Iris pigment epithelial cell (primary cell): Measurements from ENCODE around the gene ARL17B.
A peak's percentile ranks its signal among the peaks of the same experiment; 100 is the strongest.
"Not testable (repeated sequence)": the region's sequence is repeated elsewhere in the genome, so short reads cannot be mapped to it uniquely, and the experiment has no call there.

Source experiments
- DNase-seq: peaks from one replicate; pipeline ENCODE4 v3.0.0-alpha.2; 2011; ENCODE audit warnings: low read depth

The ARL17B gene

DNA sequence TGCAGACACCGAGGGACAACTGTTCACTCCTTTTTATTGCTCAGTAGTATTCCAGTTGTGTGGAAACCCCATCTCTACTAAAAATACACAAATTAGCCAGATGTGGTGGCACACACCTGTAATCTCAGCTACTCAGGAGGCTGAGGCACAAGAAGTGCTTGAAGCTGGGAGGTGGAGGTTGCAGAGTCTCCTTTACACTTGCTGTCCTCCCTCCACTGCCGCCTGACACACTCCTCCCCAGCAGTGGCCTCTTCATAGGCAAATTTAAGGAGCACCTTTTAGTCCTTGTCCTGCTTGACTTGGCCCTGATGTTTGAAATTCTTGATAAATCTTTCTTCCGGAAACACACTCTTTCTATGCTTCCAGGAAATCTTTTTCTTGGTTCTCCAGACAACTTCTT lies 112.4 kb downstream of the ARL17B start:
- DNase-seq = not testable (repeated sequence)

DNA sequence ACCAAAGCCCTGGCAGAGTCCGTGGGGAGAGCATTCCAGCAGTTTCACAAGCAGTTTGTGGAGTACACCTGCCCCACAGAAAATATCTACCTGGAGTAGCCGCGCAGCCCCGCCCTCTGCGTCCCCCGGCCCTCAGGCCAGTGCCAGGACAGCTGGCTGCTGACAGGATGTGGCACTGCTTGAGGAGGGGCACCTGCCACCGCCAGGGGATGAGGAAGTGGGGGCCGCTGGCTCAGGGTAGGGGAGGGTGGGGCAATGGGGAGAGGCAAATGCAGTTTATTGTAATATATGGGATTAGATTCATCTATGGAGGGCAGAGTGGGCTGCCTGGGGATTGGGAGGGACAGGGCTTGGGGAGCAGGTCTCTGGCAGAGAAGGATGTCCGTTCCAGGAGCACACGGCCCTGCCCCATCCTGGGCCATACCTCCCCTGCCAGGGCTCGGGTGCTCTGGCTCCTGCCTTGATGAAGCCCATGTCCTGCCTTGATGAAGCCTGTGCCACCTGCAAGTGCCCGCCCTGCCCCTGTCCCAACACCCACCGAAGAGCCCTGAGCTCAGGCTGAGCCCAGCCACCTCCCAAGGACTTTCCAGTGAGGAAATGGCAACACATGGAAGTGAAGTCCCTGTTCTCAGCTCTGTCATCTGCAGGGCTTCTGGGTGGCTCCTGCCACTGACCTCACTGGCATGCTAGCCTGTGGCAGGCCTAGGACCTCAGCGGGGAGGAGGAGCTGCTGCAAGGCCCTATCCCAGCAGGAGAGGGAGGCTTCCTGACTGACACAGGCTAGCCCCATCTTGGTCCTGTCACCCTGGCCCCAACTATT lies 116.4 kb downstream of the ARL17B start:
- DNase-seq = not testable (repeated sequence)

- DNase-seq = not testable (repeated sequence)
These were observed 117.1 kb downstream of the ARL17B start for GRCh38 chr17:46244339-46244913.

GRCh38 chr17:46243928-46244327 lies 117.6 kb downstream of the ARL17B start:
- DNase-seq = not testable (repeated sequence)

DNA sequence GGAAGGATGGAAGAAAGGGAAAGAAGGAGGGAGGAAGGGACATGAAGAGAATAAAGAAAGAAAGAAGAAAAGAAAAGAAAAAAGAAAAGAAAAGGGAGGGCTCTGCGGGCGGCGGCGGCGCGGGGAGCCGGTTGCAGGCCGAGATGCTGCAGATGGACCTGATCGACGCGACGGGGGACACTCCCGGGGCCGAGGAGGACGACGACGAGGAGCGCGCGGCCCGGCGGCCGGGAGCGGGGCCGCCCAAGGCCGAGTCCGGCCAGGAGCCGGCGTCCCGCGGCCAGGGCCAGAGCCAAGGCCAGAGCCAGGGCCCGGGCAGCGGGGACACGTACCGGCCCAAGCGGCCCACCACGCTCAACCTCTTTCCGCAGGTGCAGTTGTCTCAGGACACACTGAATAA lies 118.1 kb downstream of the ARL17B start:
- DNase-seq = not testable (repeated sequence)

DNA sequence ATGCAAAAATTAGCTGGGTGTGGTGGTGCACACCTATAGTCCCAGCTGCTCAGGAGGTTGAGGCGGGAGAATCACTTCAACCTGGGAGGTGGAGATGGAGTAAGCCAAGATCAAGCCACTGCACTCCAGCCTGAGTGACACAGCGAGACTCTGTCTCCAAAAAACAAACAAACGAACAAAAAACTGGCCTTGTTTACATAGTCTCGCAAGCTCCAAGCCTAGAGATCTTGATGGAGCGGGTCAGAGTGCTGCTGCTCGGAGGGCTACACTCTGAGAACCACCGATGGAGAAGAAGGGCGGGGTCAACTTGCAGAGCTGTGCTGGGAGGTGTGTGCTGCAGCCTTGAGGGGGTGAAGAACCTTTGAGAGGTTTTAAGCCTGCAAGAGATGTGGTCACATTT lies 130.2 kb downstream of the ARL17B start:
- DNase-seq = not testable (repeated sequence)

GRCh38 chr17:46225274-46225794 lies 136.2 kb downstream of the ARL17B start:
- DNase-seq = peak; percentile 84

GRCh38 chr17:46224864-46225263 lies 136.7 kb downstream of the ARL17B start:
- DNase-seq = not testable (repeated sequence)
